IMR-90 (cell line): ENCODE measurements around the gene CEMIP2. TPM values are rescaled to one million over a fixed set of nuclear protein-coding genes. Genes with fewer than 3 reads are reported as not detected.

ENCODE experiments used
- ATAC-seq: fragments of 200-7000 bp; cut with Tn5 transposase; 2 replicates; pipeline ENCODE4 v1.9.1; 2020; ENCODE audit warnings: low read depth, mild to moderate bottlenecking, moderate library complexity
- BruUV-seq: library from RNA; stranded (reverse); fragments of 400-500 nt; replicated peaks from 2 replicates; lab custom pipeline; 2021; lab: Mats Ljungman, UMichigan
- CTCF ChIA-PET: fragments of 300-600 bp; formaldehyde crosslinking; extraction: SDS; loops from one replicate; lab custom pipeline; 2021; ENCODE audit warnings: antibody characterized with exemption; lab: Yijun Ruan, JAX
- POLR2A ChIA-PET: fragments of 300-600 bp; sonication (Branson Sonifier 250); formaldehyde crosslinking; loops from one replicate; lab custom pipeline; 2022; ENCODE audit warnings: antibody characterized with exemption; ENCODE audit not compliant: unreplicated experiment; lab: Charles Lee
- DNase-seq: peaks from one replicate; pipeline ENCODE4 v3.0.0; 2013
- H2AFZ ChIP-seq: replicated peaks from 2 replicates; pipeline ENCODE3; 2013; ENCODE audit warnings: low read length, mild to moderate bottlenecking; ENCODE audit not compliant: poor library complexity
- H2AK5ac ChIP-seq: 2 replicates; pipeline ENCODE4 v1.6.1; 2013; ENCODE audit warnings: low read depth, low read length, inconsistent platforms
- H2AK9ac ChIP-seq: replicated peaks from 2 replicates; pipeline ENCODE3; 2013; ENCODE audit warnings: mild to moderate bottlenecking, low read depth, low read length, moderate library complexity; ENCODE audit not compliant: poor library complexity
- H2BK120ac ChIP-seq: 2 replicates; pipeline ENCODE4 v1.6.1; 2013; ENCODE audit warnings: low read depth, low read length, inconsistent platforms
- H2BK15ac ChIP-seq: 3 replicates; pipeline ENCODE4 v1.6.1; 2013; ENCODE audit warnings: low read depth, low read length, inconsistent platforms
- H2BK20ac ChIP-seq: 2 replicates; pipeline ENCODE4 v1.6.1; 2013; ENCODE audit warnings: low read depth, mild to moderate bottlenecking, inconsistent platforms, low read length, moderate library complexity
- H2BK5ac ChIP-seq: 2 replicates; pipeline ENCODE4 v1.6.1; 2013; ENCODE audit warnings: mild to moderate bottlenecking, low read depth, low read length, inconsistent platforms; ENCODE audit not compliant: poor library complexity, severe bottlenecking
- H3K14ac ChIP-seq: replicated peaks from 2 replicates; pipeline ENCODE4 v1.6.1; 2013; ENCODE audit warnings: low read depth, low read length, inconsistent platforms
- H3K18ac ChIP-seq: 2 replicates; pipeline ENCODE4 v1.6.1; 2013; ENCODE audit warnings: low read depth, low read length, control low read depth
- H3K23ac ChIP-seq: 2 replicates; pipeline ENCODE4 v1.6.1; 2013; ENCODE audit warnings: low read depth, low read length, inconsistent platforms
- H3K27ac ChIP-seq: 2 replicates; pipeline ENCODE4 v1.5.1; 2013; ENCODE audit warnings: mild to moderate bottlenecking, control low read depth, low read length; ENCODE audit not compliant: insufficient read depth
- H3K27me3 ChIP-seq: 2 replicates; pipeline ENCODE4 v1.6.1; 2013; ENCODE audit warnings: low read length; ENCODE audit not compliant: control insufficient read depth, insufficient read depth
- H3K36me3 ChIP-seq: 2 replicates; pipeline ENCODE4 v1.6.1; 2013; ENCODE audit warnings: low read length, mixed read lengths; ENCODE audit not compliant: control insufficient read depth, insufficient read depth
- H3K4ac ChIP-seq: 2 replicates; pipeline ENCODE4 v1.6.1; 2013; ENCODE audit warnings: low read depth, low read length, inconsistent platforms
- H3K4me1 ChIP-seq: 2 replicates; pipeline ENCODE4 v1.6.1; 2013; ENCODE audit warnings: low read length, mixed read lengths; ENCODE audit not compliant: control insufficient read depth, insufficient read depth
- H3K4me2 ChIP-seq: 2 replicates; pipeline ENCODE4 v1.6.1; 2013; ENCODE audit warnings: low read depth, mild to moderate bottlenecking, control low read depth, low read length, moderate library complexity
- H3K4me3 ChIP-seq: 2 replicates; pipeline ENCODE4 v1.5.1; 2013; ENCODE audit warnings: low read depth, mild to moderate bottlenecking, control low read depth, low read length, moderate library complexity; ENCODE audit not compliant: insufficient read depth
- H3K56ac ChIP-seq: 2 replicates; pipeline ENCODE4 v1.6.1; 2013; ENCODE audit warnings: low read length, inconsistent platforms; ENCODE audit not compliant: insufficient read depth; ENCODE audit errors: extremely low read depth
- H3K79me1 ChIP-seq, 2 experiments: 2 replicates each; pipeline ENCODE4 v1.6.1; 2013; ENCODE audit warnings: low read length in 2 of 2, inconsistent platforms in 1 of 2, low read depth in 1 of 2
- H3K9ac ChIP-seq: 2 replicates; pipeline ENCODE4 v1.6.1; 2013; ENCODE audit warnings: low read depth, low read length, control low read depth
- H3K9me1 ChIP-seq: 2 replicates; pipeline ENCODE4 v1.6.1; 2013; ENCODE audit warnings: low read length, inconsistent platforms; ENCODE audit not compliant: insufficient read depth
- H3K9me3 ChIP-seq: 2 replicates; pipeline ENCODE4 v1.6.1; 2013; ENCODE audit warnings: low read length; ENCODE audit not compliant: control insufficient read depth, insufficient read depth
- H4K20me1 ChIP-seq: 2 replicates; pipeline ENCODE4 v1.6.1; 2013; ENCODE audit warnings: low read length, inconsistent platforms; ENCODE audit not compliant: insufficient read depth
- H4K5ac ChIP-seq: 2 replicates; pipeline ENCODE4 v1.6.1; 2013; ENCODE audit warnings: mild to moderate bottlenecking, low read depth, low read length, control low read depth
- H4K8ac ChIP-seq, 2 experiments: 2 replicates each; pipeline ENCODE4 v1.6.1; 2013; ENCODE audit warnings: low read depth in 2 of 2, low read length in 2 of 2, control low read depth in 1 of 2, inconsistent platforms in 1 of 2
- H4K91ac ChIP-seq: 2 replicates; pipeline ENCODE4 v1.6.1; 2013; ENCODE audit warnings: low read depth, low read length, inconsistent platforms; ENCODE audit not compliant: insufficient read depth
- BHLHE40 ChIP-seq: fragments of 150-350 bp; IDR thresholded peaks from 2 replicates; pipeline ENCODE4 v1.6.1; 2016; ENCODE audit warnings: mild to moderate bottlenecking, low read depth, low read length
- CHD1 ChIP-seq: IDR thresholded peaks from 2 replicates; pipeline ENCODE4 v1.6.1; 2012; ENCODE audit warnings: low read depth, low read length, improper control_type of control experiment
- CTCF ChIP-seq: conservative IDR thresholded peaks from 2 replicates; pipeline ENCODE4 v1.5.1; 2012; ENCODE audit warnings: mild to moderate bottlenecking, low read depth, low read length, improper control_type of control experiment
- ELK1 ChIP-seq: fragments of 150-350 bp; IDR thresholded peaks from 2 replicates; pipeline ENCODE4 v1.6.1; 2016; ENCODE audit warnings: low read depth, mild to moderate bottlenecking, low read length, moderate library complexity, borderline replicate concordance
- FOS ChIP-seq: fragments of 150-350 bp; IDR thresholded peaks from 2 replicates; pipeline ENCODE4 v1.6.1; 2016; ENCODE audit warnings: low read depth, low read length
- MAZ ChIP-seq: IDR thresholded peaks from 2 replicates; pipeline ENCODE4 v1.6.1; 2012; ENCODE audit warnings: low read depth, mild to moderate bottlenecking, low read length, improper control_type of control experiment, moderate library complexity, borderline replicate concordance
- NFE2L2 ChIP-seq: fragments of 150-350 bp; IDR thresholded peaks from 2 replicates; pipeline ENCODE4 v1.6.1; 2016; ENCODE audit warnings: low read depth, mild to moderate bottlenecking, low read length
- POLR2A ChIP-seq: IDR thresholded peaks from 2 replicates; pipeline ENCODE4 v1.6.1; 2012; ENCODE audit warnings: mild to moderate bottlenecking, low read depth, low read length
- RAD21 ChIP-seq: IDR thresholded peaks from 2 replicates; pipeline ENCODE4 v1.6.1; 2012; ENCODE audit warnings: low read length, improper control_type of control experiment
- SMC3 ChIP-seq: fragments of 150-350 bp; IDR thresholded peaks from 2 replicates; pipeline ENCODE4 v1.6.1; 2016; ENCODE audit warnings: low read depth, mild to moderate bottlenecking, antibody characterized with exemption, low read length, moderate library complexity
- dilution Hi-C: fragments of 300-500 bp; cut with HindIII; formaldehyde crosslinking; loops from one replicate; pipeline ENCODE4 v1.14.3; 2018; ENCODE audit warnings: low sequenced_read_pairs; ENCODE audit not compliant: unreplicated experiment
- in situ Hi-C: fragments of 300-500 bp; cut with MboI; formaldehyde crosslinking; loops from 3 replicates; pipeline ENCODE4 v1.14.3; 2019; ENCODE audit warnings: low sequenced_read_pairs, inconsistent platforms, mixed read lengths
- intact Hi-C: fragments of 100-400 bp; cut with micrococcal nuclease; formaldehyde crosslinking; loops from 2 replicates; pipeline ENCODE4 v1.10.0; 2022
- polyA plus RNA-seq, 3 experiments: library from polyadenylated mRNA; depleted of rRNA; stranded (reverse); fragments of >200 nt; gene quantifications; 2 replicates each; pipeline ENCODE4 v1.2.3, GENCODE V29; 2012; ENCODE audit warnings: low replicate concordance in 1 of 3
- total RNA-seq: library from RNA; depleted of rRNA; stranded (reverse); fragments of >200 nt; gene quantifications from 2 replicates; pipeline ENCODE4 v1.2.3, GENCODE V29; 2012

The CEMIP2 gene
- total and polyA plus RNA-seq, 2 of the 4 experiments (the other 2 are of a cell fraction), result 65.2 to 67.4 TPM

GRCh38 chr9:71676460-71676859 is 91.9 kb downstream of the CEMIP2 start:
- no peak overlapping the region for H3K4me2 ChIP-seq
- H3K36me3 ChIP-seq, result no peaks in the 10 kb centered on the region
- CTCF ChIA-PET, result no interaction called here
- in situ Hi-C loops, result no loop called here
- H3K23ac ChIP-seq, result no peak overlapping the region
- no peak overlapping the region for H3K14ac ChIP-seq
- TF ChIP-seq BHLHE40, result no peak
- TF ChIP-seq RAD21, result no peak
- no peak for TF ChIP-seq NFE2L2
- TF ChIP-seq FOS, result no peak
- no peak for TF ChIP-seq SMC3
- no peak for TF ChIP-seq POLR2A
- no peak for TF ChIP-seq MAZ
- TF ChIP-seq ELK1, result no peak
- TF ChIP-seq CHD1, result no peak
- no peak for TF ChIP-seq CTCF
- DNase-seq (no peak), ATAC-seq (no peak)
- no peak overlapping the region for H2AFZ ChIP-seq
- H2BK20ac ChIP-seq, result no peak overlapping the region
- H3K4me3 ChIP-seq, result no peak overlapping the region
- intact Hi-C loops, result no loop called here
- H3K18ac ChIP-seq, result no peak overlapping the region
- no peak overlapping the region for H4K5ac ChIP-seq
- H2BK15ac ChIP-seq, result no peak overlapping the region
- H2AK5ac ChIP-seq, result no peak overlapping the region
- H3K4ac ChIP-seq, result no peak overlapping the region
- H2BK120ac ChIP-seq, result no peak overlapping the region
- no peak overlapping the region for H3K27ac ChIP-seq
- H4K20me1 ChIP-seq, result no peaks in the 10 kb centered on the region
- H4K91ac ChIP-seq, result no peak overlapping the region
- no peak overlapping the region for H2BK5ac ChIP-seq
- dilution Hi-C loops, result no loop called here
- H3K4me1 ChIP-seq, result peaks cover 17% of the 10 kb centered on the region
- no peak overlapping the region for H2AK9ac ChIP-seq
- no peak overlapping the region for H4K8ac ChIP-seq
- H3K27me3 ChIP-seq, result no peaks in the 10 kb centered on the region
- peaks cover 3% of the 10 kb centered on the region; the same call in 1 of the 2 replicates for H3K9me1 ChIP-seq
- H3K79me1 ChIP-seq, result 0 out of 4 replicates have a peak, but pooled peaks cover 3% of the 10 kb centered on the region in 2 experiments
- H3K9ac ChIP-seq, result no peak overlapping the region
- H3K56ac ChIP-seq, result no peak overlapping the region
- no TSS peak for BruUV-seq
- POLR2A ChIA-PET, result no interaction called here
- H3K9me3 ChIP-seq, result no peaks in the 10 kb centered on the region
